Lower leg skin (tissue), 4 donors: ENCODE results near the gene STAG1. TPM values are rescaled to one million over a fixed set of nuclear protein-coding genes. Genes with fewer than 3 reads are reported as not detected.
"Not testable (repeated sequence)": the region's sequence is repeated elsewhere in the genome, so short reads cannot be mapped to it uniquely, and the experiment has no call there.

ENCODE experiments used
- DNase-seq, 2 donors: peaks; one replicate each; pipeline ENCODE4 v3.0.0-alpha.2; 2019; ENCODE audit warnings: low spot score in 2 of 2
- H3K4me3 ChIP-seq: fragments of 200-600 bp; sonication (generic); 2 replicates; pipeline ENCODE4 v1.5.1; 2017; ENCODE audit warnings: mild to moderate bottlenecking, low read depth; ENCODE audit not compliant: poor library complexity, severe bottlenecking
- CTCF ChIP-seq, 3 donors: fragments of 450-650 bp; IDR thresholded peaks; one replicate each; pipeline ENCODE4 v1.5.1; 2016; ENCODE audit warnings: antibody characterized with exemption in 3 of 3, mild to moderate bottlenecking in 3 of 3, moderate library complexity in 2 of 3
- POLR2A ChIP-seq, 2 donors: fragments of 450-650 bp; IDR thresholded peaks; one replicate each; pipeline ENCODE4 v1.6.1; 2016 to 2017; ENCODE audit warnings: antibody characterized with exemption in 2 of 2, mild to moderate bottlenecking in 1 of 2, moderate library complexity in 1 of 2
- WGBS, 2 donors: methylation state at CpG; one replicate each; pipeline ENCODE4 v1.1.5; 2018; 5-methylcytosine and 5-hydroxymethylcytosine counted together
- intact Hi-C: fragments of 100-400 bp; cut with DNase I; formaldehyde crosslinking; loops from one replicate; pipeline ENCODE4 v1.15.0; 2023; ENCODE audit warnings: low total_unique reads
- total RNA-seq, 4 donors: library from RNA; depleted of rRNA; stranded (reverse); fragments of >200 nt; gene quantifications; one replicate each; pipeline ENCODE4 v1.1.0, GENCODE V29; 2016

Gene STAG1
- total RNA-seq, 4 donors from 2014 or later = 32.1 to 37.7 (median 34.4) TPM

GRCh38 chr3:136624371-136624770, 127.8 kb downstream of the STAG1 start:
- intact Hi-C loops = no loop called here
- no peak for DNase-seq
- no peak overlapping the region for H3K4me3 ChIP-seq
- no peak for TF ChIP-seq POLR2A (IDR thresholded peaks at IDR 0.05)
- no peak for TF ChIP-seq CTCF (IDR thresholded peaks at IDR 0.05)
- 87 to 89% methylated on average over 3 of the region's 3 CpGs for WGBS, 2 donors

- 56 to 66% methylated on average over 2 of the region's 2 CpGs for WGBS, 2 donors
- no peak for TF ChIP-seq POLR2A (IDR thresholded peaks at IDR 0.05)
- TF ChIP-seq CTCF (IDR thresholded peaks at IDR 0.05) = no peak
- intact Hi-C loops = no loop called here
- no peak overlapping the region for H3K4me3 ChIP-seq
- DNase-seq = no peak
These were observed 130.6 kb downstream of the STAG1 start for GRCh38 chr3:136621628-136622027.

GRCh38 chr3:136620436-136620835, 131.7 kb downstream of the STAG1 start:
- H3K4me3 ChIP-seq = no peak overlapping the region
- intact Hi-C loops = no loop called here
- DNase-seq = no peak
- no peak for TF ChIP-seq CTCF (IDR thresholded peaks at IDR 0.05)
- TF ChIP-seq POLR2A (IDR thresholded peaks at IDR 0.05) = no peak

- intact Hi-C loops, DNase-seq, H3K4me3 ChIP-seq: not testable (repeated sequence)
- WGBS, 2 donors = 76 to 81% methylated on average over 6 of the region's 6 CpGs
These were observed 134.1 kb downstream of the STAG1 start for GRCh38 chr3:136617969-136618525.

- DNase-seq = no peak
- intact Hi-C loops = no loop called here
- H3K4me3 ChIP-seq = no peak overlapping the region
- TF ChIP-seq POLR2A (IDR thresholded peaks at IDR 0.05) = no peak
- no peak for TF ChIP-seq CTCF (IDR thresholded peaks at IDR 0.05)
These were observed 135.0 kb downstream of the STAG1 start for GRCh38 chr3:136617198-136617597.

GRCh38 chr3:136612512-136612911, 139.7 kb downstream of the STAG1 start:
- TF ChIP-seq POLR2A (IDR thresholded peaks at IDR 0.05) = no peak
- TF ChIP-seq CTCF (IDR thresholded peaks at IDR 0.05) = no peak
- DNase-seq = no peak
- WGBS, 2 donors = 74 to 80% methylated on average over 2 of the region's 2 CpGs
- H3K4me3 ChIP-seq = no peak overlapping the region
- intact Hi-C loops = no loop called here
